OCI-LY3 (cell line): ENCODE data around the gene SPOCK1.

Experiments
- H2AFZ ChIP-seq: fragments of 200-600, 300-600 bp; shearing (Covaris generic); 2 replicates; pipeline ENCODE4 v1.6.0; 2014; ENCODE audit warnings: antibody characterized with exemption, low read depth, low read length
- H3K27ac ChIP-seq: fragments of 200-600, 300-600 bp; sonication (generic); 2 replicates; pipeline ENCODE4 v1.5.1; 2014; ENCODE audit warnings: mild to moderate bottlenecking, low read length, moderate library complexity, mixed read lengths
- H3K27me3 ChIP-seq: fragments of 200-600, 300-600 bp; sonication (generic); 2 replicates; pipeline ENCODE4 v1.6.1; 2014; ENCODE audit warnings: low read depth, low read length, mixed read lengths
- H3K36me3 ChIP-seq: fragments of 200-600, 300-600 bp; sonication (generic); replicated peaks from 2 replicates; pipeline ENCODE3; 2014; ENCODE audit warnings: low read depth, low read length, mixed read lengths
- H3K4me1 ChIP-seq: fragments of 300-600, 200-600 bp; sonication (generic); 2 replicates; pipeline ENCODE4 v1.6.1; 2014; ENCODE audit warnings: low read length, mixed read lengths
- H3K4me2 ChIP-seq: fragments of 200-600, 300-600 bp; sonication (generic); 2 replicates; pipeline ENCODE4 v1.6.1; 2014; ENCODE audit warnings: low read length, mixed read lengths
- H3K4me3 ChIP-seq: fragments of 300-600, 200-600 bp; sonication (generic); 2 replicates; pipeline ENCODE4 v1.5.1; 2014; ENCODE audit warnings: antibody characterized with exemption, mild to moderate bottlenecking, low read length, moderate library complexity
- H3K79me2 ChIP-seq: fragments of 300-600, 200-600 bp; shearing (Covaris generic); 2 replicates; pipeline ENCODE4 v1.6.1; 2014; ENCODE audit warnings: mild to moderate bottlenecking, low read length, mixed read lengths
- H3K9ac ChIP-seq: fragments of 300-600, 200-600 bp; shearing (Covaris generic); 2 replicates; pipeline ENCODE4 v1.6.0; 2014; ENCODE audit warnings: mild to moderate bottlenecking, low read length, moderate library complexity
- H3K9me3 ChIP-seq: fragments of 200-600, 300-600 bp; shearing (Covaris generic); 2 replicates; pipeline ENCODE4 v1.6.1; 2014; ENCODE audit warnings: low read length, mixed read lengths; ENCODE audit not compliant: insufficient read depth
- H4K20me1 ChIP-seq: fragments of 200-600, 300-600 bp; sonication (generic); 2 replicates; pipeline ENCODE4 v1.6.1; 2016; ENCODE audit warnings: low read length, mixed read lengths; ENCODE audit not compliant: insufficient read depth
- CTCF ChIP-seq: fragments of 200-600, 300-600 bp; sonication (generic); IDR thresholded peaks from 2 replicates; pipeline ENCODE4 v1.5.1; 2014; ENCODE audit warnings: antibody characterized with exemption, low read length, low read depth
- EZH2phosphoT487 ChIP-seq: fragments of 200-600 bp; shearing (Covaris generic); IDR thresholded peaks from 2 replicates; pipeline ENCODE4 v1.6.1; 2018; ENCODE audit warnings: antibody characterized with exemption, mixed run types, low read depth

The SPOCK1 gene

GRCh38 chr5:137462265-137462590, 36.9 kb downstream of the SPOCK1 start:
- H3K36me3 ChIP-seq: no peaks in the 10 kb centered on the region
- H3K4me2 ChIP-seq: no peak overlapping the region
- no peaks in the 10 kb centered on the region for H3K9me3 ChIP-seq
- H3K9ac ChIP-seq: no peak overlapping the region
- no peaks in the 10 kb centered on the region for H3K4me1 ChIP-seq
- no peak overlapping the region for H3K4me3 ChIP-seq
- no peaks in the 10 kb centered on the region for H3K27me3 ChIP-seq
- TF ChIP-seq CTCF: no peak
- no peak for TF ChIP-seq EZH2phosphoT487
- no peak overlapping the region for H3K27ac ChIP-seq
- H3K79me2 ChIP-seq: no peaks in the 10 kb centered on the region
- no peaks in the 10 kb centered on the region for H4K20me1 ChIP-seq
- H2AFZ ChIP-seq: no peak overlapping the region

- H3K79me2 ChIP-seq: no peaks in the 10 kb centered on the region
- H3K36me3 ChIP-seq: no peaks in the 10 kb centered on the region
- H3K4me2 ChIP-seq: no peak overlapping the region
These were observed 37.5 kb downstream of the SPOCK1 start for GRCh38 chr5:137461391-137462264.

GRCh38 chr5:137454671-137455070, 44.5 kb downstream of the SPOCK1 start:
- Histone ChIP-seq H4K20me1 (no peaks in the 10 kb centered on the region), H3K4me3 (no peak overlapping the region), H3K4me1 (no peaks in the 10 kb centered on the region), H3K9me3 (no peaks in the 10 kb centered on the region), H3K79me2 (no peaks in the 10 kb centered on the region), H3K9ac (no peak overlapping the region), H3K27me3 (no peaks in the 10 kb centered on the region), H3K27ac (no peak overlapping the region), H3K36me3 (no peaks in the 10 kb centered on the region), H2AFZ (no peak overlapping the region), H3K4me2 (no peak overlapping the region)
- TF ChIP-seq EZH2phosphoT487 (no peak), CTCF (no peak)

More at GRCh38 chr5:137461391-137462264, 37.5 kb downstream of the SPOCK1 start:
- Histone ChIP-seq H3K4me1 (no peaks in the 10 kb centered on the region), H4K20me1 (no peaks in the 10 kb centered on the region), H3K4me3 (no peak overlapping the region), H2AFZ (no peak overlapping the region), H3K9ac (no peak overlapping the region), H3K27ac (no peak overlapping the region), H3K9me3 (no peaks in the 10 kb centered on the region), H3K27me3 (no peaks in the 10 kb centered on the region)
- TF ChIP-seq EZH2phosphoT487: no peak
- no peak for TF ChIP-seq CTCF

- no peak overlapping the region for H3K4me3 ChIP-seq
- no peaks in the 10 kb centered on the region for H3K79me2 ChIP-seq
- H3K4me2 ChIP-seq: no peak overlapping the region
- H3K27me3 ChIP-seq: no peaks in the 10 kb centered on the region
- H2AFZ ChIP-seq: no peak overlapping the region
- no peaks in the 10 kb centered on the region for H3K36me3 ChIP-seq
- no peak overlapping the region for H3K27ac ChIP-seq
- no peaks in the 10 kb centered on the region for H4K20me1 ChIP-seq
- TF ChIP-seq EZH2phosphoT487 (no peak), CTCF (no peak)
- no peaks in the 10 kb centered on the region for H3K9me3 ChIP-seq
- H3K4me1 ChIP-seq: no peaks in the 10 kb centered on the region
- H3K9ac ChIP-seq: no peak overlapping the region
These were observed 45.5 kb downstream of the SPOCK1 start for GRCh38 chr5:137453483-137454080.
